ENCODE measurements around the gene LDLRAD3.

LDLRAD3 gene

DNA sequence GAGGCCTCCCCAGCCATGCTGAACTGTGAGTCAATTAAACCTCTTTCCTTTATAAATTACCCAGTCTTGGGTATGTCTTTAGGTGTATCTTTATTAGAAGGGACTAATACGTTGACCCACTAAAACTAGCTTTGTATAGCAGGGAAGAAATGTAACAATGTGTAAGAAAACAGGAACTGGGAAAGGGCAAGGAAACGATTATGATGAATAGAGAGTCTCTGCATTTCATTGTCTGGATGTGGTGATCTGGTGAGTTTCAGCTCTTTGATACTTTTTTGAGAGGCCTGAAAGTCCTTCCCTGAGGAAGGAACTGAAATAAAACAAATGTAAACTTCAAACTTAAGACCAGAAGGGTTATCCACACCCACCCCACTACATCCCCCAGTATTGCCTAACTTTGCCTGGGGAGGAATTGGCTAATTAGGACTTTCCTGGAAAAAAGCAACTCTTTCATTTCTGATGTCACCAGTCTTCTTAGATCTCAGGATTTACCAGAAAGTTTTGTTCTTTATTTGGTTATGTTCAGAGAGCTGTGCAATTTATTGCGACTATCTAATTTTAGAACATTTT lies 119.0 kb downstream of the LDLRAD3 start:
- TF ChIP-seq, protein P1, sequence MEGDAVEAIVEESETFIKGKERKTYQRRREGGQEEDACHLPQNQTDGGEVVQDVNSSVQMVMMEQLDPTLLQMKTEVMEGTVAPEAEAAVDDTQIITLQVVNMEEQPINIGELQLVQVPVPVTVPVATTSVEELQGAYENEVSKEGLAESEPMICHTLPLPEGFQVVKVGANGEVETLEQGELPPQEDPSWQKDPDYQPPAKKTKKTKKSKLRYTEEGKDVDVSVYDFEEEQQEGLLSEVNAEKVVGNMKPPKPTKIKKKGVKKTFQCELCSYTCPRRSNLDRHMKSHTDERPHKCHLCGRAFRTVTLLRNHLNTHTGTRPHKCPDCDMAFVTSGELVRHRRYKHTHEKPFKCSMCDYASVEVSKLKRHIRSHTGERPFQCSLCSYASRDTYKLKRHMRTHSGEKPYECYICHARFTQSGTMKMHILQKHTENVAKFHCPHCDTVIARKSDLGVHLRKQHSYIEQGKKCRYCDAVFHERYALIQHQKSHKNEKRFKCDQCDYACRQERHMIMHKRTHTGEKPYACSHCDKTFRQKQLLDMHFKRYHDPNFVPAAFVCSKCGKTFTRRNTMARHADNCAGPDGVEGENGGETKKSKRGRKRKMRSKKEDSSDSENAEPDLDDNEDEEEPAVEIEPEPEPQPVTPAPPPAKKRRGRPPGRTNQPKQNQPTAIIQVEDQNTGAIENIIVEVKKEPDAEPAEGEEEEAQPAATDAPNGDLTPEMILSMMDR (IDR thresholded peaks at IDR 0.05; ENCODE audit: low read depth, low read length), result no peak
- no peak for DNase-seq (ENCODE audit: extremely low read depth, low read depth)

DNA sequence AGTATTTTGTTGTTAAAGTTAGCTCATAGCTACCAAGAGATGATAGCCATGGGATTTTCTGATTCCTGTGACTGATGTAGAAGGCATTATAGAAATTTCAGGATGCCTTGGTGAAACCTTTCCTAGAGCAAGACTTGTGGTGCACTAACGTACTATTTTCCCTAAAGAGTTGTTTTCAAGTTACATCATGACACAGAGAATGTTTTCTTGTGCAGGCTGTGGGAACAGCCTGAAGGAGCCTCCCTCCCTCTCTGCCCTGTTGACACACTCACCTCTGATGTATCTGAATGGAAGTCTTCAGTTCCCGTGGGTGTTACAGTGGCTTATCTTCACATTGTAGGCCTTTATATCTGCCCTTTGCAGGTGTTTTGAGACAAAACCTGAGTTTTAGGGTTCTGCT lies 121.6 kb downstream of the LDLRAD3 start:
- DNase-seq (ENCODE audit: extremely low read depth, low read depth), result no peak
- TF ChIP-seq, protein P1 (IDR thresholded peaks at IDR 0.05; ENCODE audit: low read depth, low read length), result no peak

GRCh38 chr11:36066891-36067290 lies 123.0 kb downstream of the LDLRAD3 start:
- DNase-seq (ENCODE audit: extremely low read depth, low read depth), result no peak
- TF ChIP-seq, protein P1 (IDR thresholded peaks at IDR 0.05; ENCODE audit: low read depth, low read length), result no peak

DNA sequence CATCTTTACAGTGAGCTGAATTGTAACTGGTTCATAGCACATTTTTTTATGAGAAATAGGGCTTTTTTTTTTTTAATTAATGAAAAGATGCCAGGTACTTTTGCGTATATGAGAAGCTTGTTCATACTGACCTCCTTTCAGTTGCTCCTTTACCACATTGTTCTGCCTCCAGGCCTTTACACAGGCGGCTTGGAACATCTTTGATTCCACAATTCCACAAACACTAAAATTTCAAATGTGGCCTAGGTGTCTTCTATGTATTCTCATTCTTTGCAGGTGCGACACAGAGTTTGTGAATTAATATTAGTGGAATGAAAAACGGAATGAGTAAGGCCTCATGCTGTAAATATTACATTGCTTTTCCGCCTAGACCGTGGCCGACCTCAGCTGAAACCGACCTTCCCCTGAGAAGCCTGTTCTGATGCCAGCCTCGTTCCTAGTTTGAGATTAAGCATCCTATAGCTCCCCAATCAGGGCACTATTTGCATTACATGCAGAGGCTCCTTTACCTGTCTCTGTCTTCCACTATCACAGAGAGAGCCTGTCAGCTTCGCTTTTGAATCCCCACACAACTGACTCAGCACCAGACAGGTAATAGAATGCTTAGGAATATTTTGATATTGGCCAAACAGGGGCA lies 125.8 kb downstream of the LDLRAD3 start:
- TF ChIP-seq, protein P1 (IDR thresholded peaks at IDR 0.05; ENCODE audit: low read depth, low read length), result no peak
- DNase-seq (ENCODE audit: extremely low read depth, low read depth), result no peak

DNA sequence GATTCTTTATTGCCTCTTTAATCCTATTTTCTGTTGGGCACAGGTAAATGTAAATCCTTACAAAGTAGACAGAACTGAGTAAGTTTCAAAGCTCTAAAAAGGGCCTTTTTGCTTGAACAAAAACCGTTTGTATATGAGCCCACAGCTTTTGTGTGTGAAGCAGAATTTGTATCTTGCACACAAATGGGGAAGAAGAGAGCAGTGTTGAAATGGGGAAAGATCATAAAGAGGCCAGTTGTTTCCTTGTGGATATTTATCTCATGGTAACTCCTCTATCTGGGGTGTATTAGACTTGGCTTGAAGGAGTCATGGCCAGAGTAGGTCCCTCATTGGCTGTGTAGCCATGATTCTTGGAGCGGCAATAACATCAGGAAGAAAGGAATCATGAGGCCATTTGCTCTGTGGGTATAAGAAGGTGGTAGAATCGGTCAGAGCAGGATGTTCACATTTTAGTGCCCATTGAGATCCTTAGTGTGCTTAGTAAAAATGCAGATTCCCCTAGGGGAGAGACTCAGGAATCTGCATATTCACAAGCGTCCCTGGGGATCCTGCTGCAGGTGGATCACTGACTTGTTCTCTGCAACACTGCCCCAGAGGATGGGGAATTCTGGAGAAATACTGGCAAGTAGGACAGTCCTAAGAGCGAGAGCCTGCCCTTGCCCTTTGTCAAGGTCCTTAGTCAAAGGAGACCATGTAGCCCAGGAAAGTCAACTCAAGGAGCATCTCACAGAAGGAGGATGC lies 126.5 kb downstream of the LDLRAD3 start:
- DNase-seq (ENCODE audit: extremely low read depth, low read depth), result no peak
- TF ChIP-seq, protein P1 (IDR thresholded peaks at IDR 0.05; ENCODE audit: low read depth, low read length), result no peak

- no peak for DNase-seq (ENCODE audit: extremely low read depth, low read depth)
Measured at GRCh38 chr11:36070954-36071330, 127.1 kb downstream of the LDLRAD3 start.

More at GRCh38 chr11:36070954-36071330, 127.1 kb downstream of the LDLRAD3 start:
- TF ChIP-seq, protein P1 (IDR thresholded peaks at IDR 0.05; ENCODE audit: low read depth, low read length), result no peak
